B cell (primary cell): ENCODE data around the gene ERVFRD-1. TPM values are rescaled to one million over a fixed set of nuclear protein-coding genes. Genes with fewer than 3 reads are reported as not detected.

Experiments
- ATAC-seq: fragments of 200-7000 bp; cut with Tn5 transposase; one replicate; pipeline ENCODE4 v1.10.0; 2021; ENCODE audit warnings: low read depth, mild to moderate bottlenecking, moderate number of reproducible peaks, moderate library complexity
- CTCF ChIA-PET: fragments of 350-600 bp; sonication (Branson Sonifier 250); formaldehyde crosslinking; loops from one replicate; lab custom pipeline; 2021; ENCODE audit warnings: antibody characterized with exemption, inconsistent platforms; lab: Charles Lee
- POLR2A ChIA-PET: fragments of 350-600 bp; sonication (Branson Sonifier 250); formaldehyde crosslinking; loops from one replicate; lab custom pipeline; 2021; ENCODE audit warnings: antibody characterized with exemption; lab: Charles Lee
- DNase-seq: peaks from one replicate; pipeline ENCODE4 v3.0.0; 2013
- H2AFZ ChIP-seq: 2 replicates; pipeline ENCODE4 v1.6.1; 2012; ENCODE audit warnings: mild to moderate bottlenecking, low read depth, low read length; ENCODE audit not compliant: insufficient read depth, poor library complexity, severe bottlenecking
- H3K27ac ChIP-seq, 2 donors: 1 replicate in 1 of 2; 2 replicates in 1 of 2; pipeline ENCODE4 v1.5.1; 2012 to 2013; ENCODE audit warnings: low read length in 2 of 2, mild to moderate bottlenecking in 2 of 2, moderate library complexity in 1 of 2
- H3K27me3 ChIP-seq, 4 experiments: fragments of 200-600 bp in 1 of 4; sonication (generic) in 1 of 4; replicated peaks in 1 of 4; 1 replicate in 2 of 4; 2 replicates in 2 of 4; pipeline versions ENCODE4 v1.6.1 to v1.7.0; 2013 to 2016; ENCODE audit warnings: low read length in 3 of 4, mild to moderate bottlenecking in 2 of 4, mixed read lengths in 1 of 4, moderate library complexity in 1 of 4; ENCODE audit not compliant: insufficient read depth in 4 of 4, control insufficient read depth in 3 of 4; ENCODE audit errors: control extremely low read depth in 1 of 4
- H3K36me3 ChIP-seq, 2 experiments: replicated peaks in 1 of 2; 1 replicate in 1 of 2; 2 replicates in 1 of 2; pipeline versions ENCODE4 v1.6.1 to v1.7.1; 2013; ENCODE audit warnings: low read length in 1 of 2; ENCODE audit not compliant: insufficient read depth in 2 of 2, control insufficient read depth in 1 of 2; ENCODE audit errors: control extremely low read depth in 1 of 2, extremely low read depth in 1 of 2
- H3K4me1 ChIP-seq, 2 donors: fragments of 200-600 bp in 1 of 2; sonication (generic) in 1 of 2; 1 replicate in 1 of 2; 2 replicates in 1 of 2; pipeline versions ENCODE4 v1.5.1 to v1.6.1; 2013 to 2017; ENCODE audit warnings: low read length in 2 of 2; ENCODE audit not compliant: control insufficient read depth in 2 of 2, insufficient read depth in 2 of 2
- H3K4me2 ChIP-seq: replicated peaks from 2 replicates; pipeline ENCODE3; 2012; ENCODE audit warnings: mild to moderate bottlenecking, low read depth, low read length; ENCODE audit not compliant: poor library complexity, severe bottlenecking
- H3K4me3 ChIP-seq, 5 experiments: fragments of 200-600 bp in 1 of 5; sonication (generic) in 1 of 5; 1 replicate in 3 of 5; 2 replicates in 2 of 5; pipeline versions ENCODE4 v1.5.1 to v1.7.0; 2011 to 2016; ENCODE audit warnings: low read length in 4 of 5, mild to moderate bottlenecking in 4 of 5, low read depth in 2 of 5, control low read depth in 1 of 5, moderate library complexity in 1 of 5; ENCODE audit not compliant: insufficient read depth in 1 of 5; ENCODE audit errors: control extremely low read depth in 1 of 5, extremely low read depth in 1 of 5
- H3K79me2 ChIP-seq: fragments of 200-600 bp; sonication (generic); one replicate; pipeline ENCODE4 v1.6.0; 2016; ENCODE audit warnings: low read length; ENCODE audit not compliant: control insufficient read depth, insufficient read depth
- H3K9ac ChIP-seq: fragments of 200-600 bp; sonication (generic); 2 replicates; pipeline ENCODE4 v1.6.1; 2017; ENCODE audit warnings: mild to moderate bottlenecking, low read length, moderate library complexity
- H3K9me3 ChIP-seq, 3 donors: one replicate each; pipeline versions ENCODE4 v1.6.1 to v1.7.1; 2013; ENCODE audit warnings: low read length in 2 of 3; ENCODE audit not compliant: control insufficient read depth in 2 of 3, insufficient read depth in 1 of 3; ENCODE audit errors: control extremely low read depth in 1 of 3
- H4K20me1 ChIP-seq: 2 replicates; pipeline ENCODE4 v1.6.0; 2012; ENCODE audit warnings: mild to moderate bottlenecking, low read length; ENCODE audit not compliant: insufficient read depth, control insufficient read depth, poor library complexity, severe bottlenecking
- H3K27ac Mint-ChIP-seq: one replicate; pipeline ENCODE4 v1.8.0; 2021; ENCODE audit warnings: mixed read lengths
- H3K27me3 Mint-ChIP-seq: one replicate; pipeline ENCODE4 v1.8.0; 2021; ENCODE audit warnings: mixed read lengths
- H3K4me1 Mint-ChIP-seq: one replicate; pipeline ENCODE4 v1.8.0; 2021; ENCODE audit warnings: mixed read lengths
- H3K4me3 Mint-ChIP-seq: one replicate; pipeline ENCODE4 v1.8.0; 2021; ENCODE audit warnings: mixed read lengths
- H3K9me3 Mint-ChIP-seq: one replicate; pipeline ENCODE4 v1.8.0; 2022; ENCODE audit warnings: mixed read lengths; ENCODE audit not compliant: insufficient read depth
- EZH2 ChIP-seq: IDR thresholded peaks from 2 replicates; pipeline ENCODE4 v1.6.1; 2012; ENCODE audit warnings: borderline replicate concordance, low read depth, mild to moderate bottlenecking, moderate library complexity, low read length; ENCODE audit not compliant: insufficient read depth, poor library complexity, severe bottlenecking
- WGBS: methylation state at CpG from one replicate; pipeline ENCODE4 v1.1.5; 2013; ENCODE audit warnings: missing lambda C conversion rate; ENCODE audit not compliant: insufficient coverage; 5-methylcytosine and 5-hydroxymethylcytosine counted together
- intact Hi-C: fragments of 100-400 bp; cut with micrococcal nuclease; formaldehyde crosslinking; loops from one replicate; pipeline ENCODE4 v1.10.0; 2022
- polyA plus RNA-seq: library from polyadenylated mRNA; depleted of rRNA; stranded (reverse); fragments of >200 nt; gene quantifications from 2 replicates; pipeline ENCODE4 v1.2.3, GENCODE V29; 2012
- total RNA-seq, 2 donors: library from RNA; stranded (reverse); fragments of 120-200 nt in 1 of 2; gene quantifications; 1 replicate in 1 of 2; 2 replicates in 1 of 2; pipeline versions ENCODE4 v1.2.3 to v1.2.4, GENCODE V29; 2013 to 2022
- TF ChIP-seq, protein P1 (sequence below): fragments of 200-600 bp; IDR thresholded peaks from one replicate; pipeline ENCODE4 v1.8.0; 2022; ENCODE audit warnings: antibody characterized with exemption, mild to moderate bottlenecking

The ERVFRD-1 gene
- total and polyA plus RNA-seq, 2 donors (not counting 1 experiment from before 2014, with no cell fraction given): not detected

GRCh38 chr6:11144393-11144851 lies 32.9 kb upstream of the ERVFRD-1 start:
- no peak overlapping the region for H3K27ac Mint-ChIP-seq

More at GRCh38 chr6:11144393-11144851, 32.9 kb upstream of the ERVFRD-1 start:
- Histone ChIP-seq H3K27ac (no peak overlapping the region), H3K4me2 (no peak overlapping the region), H3K9ac (no peak overlapping the region), H2AFZ (no peak overlapping the region), H3K4me3 (no peak overlapping the region), H4K20me1 (no peaks in the 10 kb centered on the region), H3K9me3 (no peaks in the 10 kb centered on the region), H3K27me3 (no peaks in the 10 kb centered on the region), H3K36me3 (no peaks in the 10 kb centered on the region), H3K79me2 (no peaks in the 10 kb centered on the region), H3K4me1 (peaks cover 0 to 5% of the 10 kb centered on the region in 2 donors)
- WGBS: 0% methylated on average over 4 of the region's 6 CpGs
- intact Hi-C loops: loop anchor here (1.0 kb wide), 2 partner anchors 28 to 352 kb away; no protein-coding TSS in a partner anchor
- DNase-seq (peak; percentile 77), ATAC-seq (peak; percentile 80)
- Mint-ChIP-seq H3K4me1 (peaks cover 7% of the 10 kb centered on the region), H3K4me3 (no peak overlapping the region), H3K27me3 (no peaks in the 10 kb centered on the region), H3K9me3 (no peaks in the 10 kb centered on the region)
- POLR2A ChIA-PET: no interaction called here
- CTCF ChIA-PET: interaction anchor here (0.6 to 7.4 kb wide), 19 partner anchors 9 to 438 kb away, joined by 3 to 156 read pairs (median 4); no protein-coding TSS in a partner anchor
- TF ChIP-seq, protein P1, sequence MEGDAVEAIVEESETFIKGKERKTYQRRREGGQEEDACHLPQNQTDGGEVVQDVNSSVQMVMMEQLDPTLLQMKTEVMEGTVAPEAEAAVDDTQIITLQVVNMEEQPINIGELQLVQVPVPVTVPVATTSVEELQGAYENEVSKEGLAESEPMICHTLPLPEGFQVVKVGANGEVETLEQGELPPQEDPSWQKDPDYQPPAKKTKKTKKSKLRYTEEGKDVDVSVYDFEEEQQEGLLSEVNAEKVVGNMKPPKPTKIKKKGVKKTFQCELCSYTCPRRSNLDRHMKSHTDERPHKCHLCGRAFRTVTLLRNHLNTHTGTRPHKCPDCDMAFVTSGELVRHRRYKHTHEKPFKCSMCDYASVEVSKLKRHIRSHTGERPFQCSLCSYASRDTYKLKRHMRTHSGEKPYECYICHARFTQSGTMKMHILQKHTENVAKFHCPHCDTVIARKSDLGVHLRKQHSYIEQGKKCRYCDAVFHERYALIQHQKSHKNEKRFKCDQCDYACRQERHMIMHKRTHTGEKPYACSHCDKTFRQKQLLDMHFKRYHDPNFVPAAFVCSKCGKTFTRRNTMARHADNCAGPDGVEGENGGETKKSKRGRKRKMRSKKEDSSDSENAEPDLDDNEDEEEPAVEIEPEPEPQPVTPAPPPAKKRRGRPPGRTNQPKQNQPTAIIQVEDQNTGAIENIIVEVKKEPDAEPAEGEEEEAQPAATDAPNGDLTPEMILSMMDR: peak; percentile 94
- TF ChIP-seq EZH2: no peak
